HL-60 (cell line): ENCODE measurements around the gene GNG4.

Source experiments
- DNase-seq, 2 experiments: peaks; one replicate each; pipeline ENCODE4 v3.0.0-alpha.2; 2010 to 2020; ENCODE audit warnings: low read depth in 1 of 2, low spot score in 1 of 2
- H3K27ac ChIP-seq: fragments of 250-450 bp; sonication (Bioruptor Pico); replicated peaks from 2 replicates; pipeline ENCODE4 v1.5.1; 2020; ENCODE audit warnings: mild to moderate bottlenecking, moderate library complexity
- H3K27me3 ChIP-seq: fragments of 250-450 bp; sonication (Bioruptor Pico); 2 replicates; pipeline ENCODE4 v1.5.1; 2021; ENCODE audit warnings: mild to moderate bottlenecking, moderate library complexity; ENCODE audit not compliant: insufficient read depth, poor library complexity, severe bottlenecking
- H3K4me3 ChIP-seq: replicated peaks from 2 replicates; pipeline ENCODE4 v1.5.1; 2011; ENCODE audit warnings: mild to moderate bottlenecking, control low read depth, low read length; ENCODE audit not compliant: insufficient read depth
- GABPA ChIP-seq: IDR thresholded peaks from 2 replicates; pipeline ENCODE4 v1.6.1; 2012; ENCODE audit warnings: low read depth
- POLR2AphosphoS5 ChIP-seq: IDR thresholded peaks from 2 replicates; pipeline ENCODE4 v1.6.1; 2012; ENCODE audit warnings: low read depth
- SPI1 ChIP-seq: IDR thresholded peaks from 2 replicates; pipeline ENCODE4 v1.6.1; 2012; ENCODE audit warnings: low read depth, mild to moderate bottlenecking, borderline replicate concordance
- TF ChIP-seq, protein P1 (sequence below): IDR thresholded peaks from one replicate; pipeline ENCODE4 v1.5.1; 2011; ENCODE audit warnings: low read length, control low read depth, inconsistent platforms; ENCODE audit not compliant: insufficient read depth
- TF ChIP-seq, protein P2 (sequence below): IDR thresholded peaks from 2 replicates; pipeline ENCODE4 v1.6.1; 2012; ENCODE audit warnings: low read depth; ENCODE audit not compliant: insufficient replicate concordance

The GNG4 gene

DNA sequence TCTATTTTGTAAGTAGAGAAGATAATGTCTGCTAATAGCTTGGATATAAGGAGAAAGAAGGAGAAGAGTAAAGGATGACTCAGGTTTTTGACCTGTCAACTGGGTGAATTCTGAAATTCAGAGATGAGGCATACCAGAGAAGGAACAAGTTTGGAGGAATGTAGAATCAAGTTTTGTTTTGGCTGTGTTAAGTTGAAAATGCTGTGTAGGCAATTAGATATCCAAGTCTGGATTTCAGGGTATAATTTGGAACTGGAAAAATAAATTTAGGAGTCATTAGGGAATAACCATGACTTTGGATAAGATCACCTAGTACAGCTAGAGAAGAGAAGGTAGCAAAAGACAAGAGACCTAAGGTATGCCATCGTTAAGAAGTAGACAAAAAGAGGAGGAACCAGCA is 22.4 kb upstream of the GNG4 start:
- Histone ChIP-seq H3K4me3 (no peak overlapping the region), H3K27me3 (no peaks in the 10 kb centered on the region), H3K27ac (no peak overlapping the region)
- no peak for DNase-seq
- TF ChIP-seq, protein P1, sequence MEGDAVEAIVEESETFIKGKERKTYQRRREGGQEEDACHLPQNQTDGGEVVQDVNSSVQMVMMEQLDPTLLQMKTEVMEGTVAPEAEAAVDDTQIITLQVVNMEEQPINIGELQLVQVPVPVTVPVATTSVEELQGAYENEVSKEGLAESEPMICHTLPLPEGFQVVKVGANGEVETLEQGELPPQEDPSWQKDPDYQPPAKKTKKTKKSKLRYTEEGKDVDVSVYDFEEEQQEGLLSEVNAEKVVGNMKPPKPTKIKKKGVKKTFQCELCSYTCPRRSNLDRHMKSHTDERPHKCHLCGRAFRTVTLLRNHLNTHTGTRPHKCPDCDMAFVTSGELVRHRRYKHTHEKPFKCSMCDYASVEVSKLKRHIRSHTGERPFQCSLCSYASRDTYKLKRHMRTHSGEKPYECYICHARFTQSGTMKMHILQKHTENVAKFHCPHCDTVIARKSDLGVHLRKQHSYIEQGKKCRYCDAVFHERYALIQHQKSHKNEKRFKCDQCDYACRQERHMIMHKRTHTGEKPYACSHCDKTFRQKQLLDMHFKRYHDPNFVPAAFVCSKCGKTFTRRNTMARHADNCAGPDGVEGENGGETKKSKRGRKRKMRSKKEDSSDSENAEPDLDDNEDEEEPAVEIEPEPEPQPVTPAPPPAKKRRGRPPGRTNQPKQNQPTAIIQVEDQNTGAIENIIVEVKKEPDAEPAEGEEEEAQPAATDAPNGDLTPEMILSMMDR: no peak
- TF ChIP-seq GABPA (no peak), SPI1 (no peak), POLR2AphosphoS5 (no peak)
- TF ChIP-seq, protein P2, sequence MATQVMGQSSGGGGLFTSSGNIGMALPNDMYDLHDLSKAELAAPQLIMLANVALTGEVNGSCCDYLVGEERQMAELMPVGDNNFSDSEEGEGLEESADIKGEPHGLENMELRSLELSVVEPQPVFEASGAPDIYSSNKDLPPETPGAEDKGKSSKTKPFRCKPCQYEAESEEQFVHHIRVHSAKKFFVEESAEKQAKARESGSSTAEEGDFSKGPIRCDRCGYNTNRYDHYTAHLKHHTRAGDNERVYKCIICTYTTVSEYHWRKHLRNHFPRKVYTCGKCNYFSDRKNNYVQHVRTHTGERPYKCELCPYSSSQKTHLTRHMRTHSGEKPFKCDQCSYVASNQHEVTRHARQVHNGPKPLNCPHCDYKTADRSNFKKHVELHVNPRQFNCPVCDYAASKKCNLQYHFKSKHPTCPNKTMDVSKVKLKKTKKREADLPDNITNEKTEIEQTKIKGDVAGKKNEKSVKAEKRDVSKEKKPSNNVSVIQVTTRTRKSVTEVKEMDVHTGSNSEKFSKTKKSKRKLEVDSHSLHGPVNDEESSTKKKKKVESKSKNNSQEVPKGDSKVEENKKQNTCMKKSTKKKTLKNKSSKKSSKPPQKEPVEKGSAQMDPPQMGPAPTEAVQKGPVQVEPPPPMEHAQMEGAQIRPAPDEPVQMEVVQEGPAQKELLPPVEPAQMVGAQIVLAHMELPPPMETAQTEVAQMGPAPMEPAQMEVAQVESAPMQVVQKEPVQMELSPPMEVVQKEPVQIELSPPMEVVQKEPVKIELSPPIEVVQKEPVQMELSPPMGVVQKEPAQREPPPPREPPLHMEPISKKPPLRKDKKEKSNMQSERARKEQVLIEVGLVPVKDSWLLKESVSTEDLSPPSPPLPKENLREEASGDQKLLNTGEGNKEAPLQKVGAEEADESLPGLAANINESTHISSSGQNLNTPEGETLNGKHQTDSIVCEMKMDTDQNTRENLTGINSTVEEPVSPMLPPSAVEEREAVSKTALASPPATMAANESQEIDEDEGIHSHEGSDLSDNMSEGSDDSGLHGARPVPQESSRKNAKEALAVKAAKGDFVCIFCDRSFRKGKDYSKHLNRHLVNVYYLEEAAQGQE: no peak

DNA sequence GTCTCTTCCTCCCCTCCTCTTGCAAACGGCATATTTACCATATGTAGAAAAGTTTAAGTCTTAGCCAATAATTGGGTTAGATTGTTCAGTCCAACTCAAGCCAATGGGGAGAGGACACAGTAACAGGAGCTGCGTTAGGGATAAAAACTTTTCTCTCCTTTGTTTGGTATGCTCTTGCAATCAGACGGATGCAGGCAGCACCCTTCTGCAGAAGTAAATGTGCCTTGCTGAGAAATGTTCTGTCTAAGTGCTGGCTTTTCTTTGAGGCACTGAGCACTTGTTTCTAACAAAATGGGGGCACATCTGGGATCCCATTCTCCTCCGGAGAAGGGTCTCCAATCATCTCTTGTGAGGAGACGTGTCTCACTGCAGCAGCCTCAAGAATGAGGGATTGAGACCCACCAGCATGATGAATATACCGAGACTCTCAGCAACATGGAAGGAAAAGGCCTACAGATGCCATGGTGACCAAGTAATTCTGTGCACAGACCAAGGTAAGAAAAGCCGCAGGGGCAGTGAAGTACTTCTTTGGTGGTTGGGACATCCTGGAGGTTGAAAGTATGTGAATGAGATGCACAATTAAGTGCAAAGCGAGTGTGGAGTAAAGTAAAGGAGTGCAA is 20.7 kb upstream of the GNG4 start:
- Histone ChIP-seq H3K27me3 (no peaks in the 10 kb centered on the region), H3K4me3 (no peak overlapping the region), H3K27ac (no peak overlapping the region)
- TF ChIP-seq, protein P2: no peak
- TF ChIP-seq, protein P1: no peak
- no peak for TF ChIP-seq POLR2AphosphoS5
- no peak for TF ChIP-seq GABPA
- no peak for TF ChIP-seq SPI1
- DNase-seq: no peak

DNA sequence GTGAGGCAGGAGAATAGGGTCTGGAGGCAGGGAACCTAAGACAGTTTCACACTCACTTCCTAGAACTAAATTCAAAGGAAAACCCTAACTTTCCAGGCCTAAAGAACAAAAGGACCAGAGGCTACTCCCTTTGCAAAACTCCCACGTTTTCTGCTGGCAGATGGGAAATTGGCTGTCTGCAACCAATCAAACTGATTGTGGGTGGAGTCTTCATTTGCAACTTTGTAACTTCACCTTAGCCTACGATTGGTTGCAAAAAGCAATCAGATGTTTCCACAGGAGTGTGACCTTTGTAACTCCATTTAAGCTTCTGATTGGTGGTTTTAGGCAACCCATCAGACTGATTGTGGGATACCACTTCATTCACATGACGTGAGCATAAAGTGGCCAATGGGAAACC is 19.7 kb upstream of the GNG4 start:
- H3K27ac ChIP-seq: no peak overlapping the region
- DNase-seq: no peak
- H3K27me3 ChIP-seq: no peaks in the 10 kb centered on the region
- H3K4me3 ChIP-seq: no peak overlapping the region
- TF ChIP-seq POLR2AphosphoS5: peak; percentile 17; the same call in 1 of the 2 replicates
- no peak for TF ChIP-seq GABPA
- no peak for TF ChIP-seq SPI1

DNA sequence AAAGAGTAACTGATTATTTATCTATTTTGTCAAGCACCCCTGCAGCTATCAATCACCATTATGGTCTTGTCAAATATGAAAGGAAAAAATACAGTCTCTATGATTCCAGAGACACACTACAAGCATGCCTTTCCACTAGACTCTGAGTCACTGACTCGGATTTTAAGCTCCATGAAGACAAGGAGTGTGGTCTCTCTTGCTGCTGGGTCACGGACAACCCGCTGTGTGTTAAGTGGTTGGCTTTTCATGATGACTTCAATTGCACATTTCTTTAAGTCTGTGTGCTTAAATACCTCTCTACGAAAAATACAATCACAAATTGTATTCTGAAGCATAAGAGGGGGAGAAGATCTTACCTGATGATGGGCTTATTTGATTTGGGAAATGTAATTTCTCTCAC is 14.0 kb upstream of the GNG4 start:
- Histone ChIP-seq H3K27me3 (no peaks in the 10 kb centered on the region), H3K4me3 (no peak overlapping the region), H3K27ac (no peak overlapping the region)
- TF ChIP-seq, protein P2: no peak
- TF ChIP-seq SPI1: no peak
- TF ChIP-seq, protein P1: no peak
- no peak for DNase-seq
